GM18511 (cell line): ENCODE data around the gene NT5C.

Source experiments
- ATAC-seq: cut with Tn5 transposase; IDR thresholded peaks from one replicate; pipeline ENCODE4 v1.9.1; 2021; ENCODE audit warnings: mild to moderate bottlenecking, moderate library complexity; ENCODE audit not compliant: unreplicated experiment

Gene NT5C

DNA sequence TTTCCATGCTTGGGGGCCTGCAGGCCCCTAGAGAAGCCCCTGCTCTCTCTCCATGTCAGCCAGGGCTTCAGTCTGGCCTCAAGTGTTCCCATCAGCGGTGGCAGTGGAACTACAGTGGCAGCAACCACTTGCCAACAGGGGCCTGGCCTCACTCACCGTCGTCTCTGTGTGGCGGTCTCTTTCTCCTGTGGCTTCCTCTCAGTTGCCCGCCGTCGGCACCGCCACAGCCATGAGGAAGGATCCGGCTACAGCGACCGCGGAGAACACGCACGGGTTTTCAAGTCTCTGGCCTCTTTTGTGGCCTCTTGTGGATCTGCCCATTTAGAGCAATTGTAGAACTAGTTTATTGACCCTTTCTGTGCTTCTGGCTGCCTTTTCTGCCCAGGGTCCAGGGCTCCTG, 13.2 kb downstream of the NT5C start:
- ATAC-seq: no peak

GRCh38 chr17:75116737-75117136, 14.8 kb downstream of the NT5C start:
- no peak for ATAC-seq

GRCh38 chr17:75115555-75115954, 16.0 kb downstream of the NT5C start:
- no peak for ATAC-seq

- ATAC-seq: no peak
Measured at GRCh38 chr17:75114552-75115314, 16.8 kb downstream of the NT5C start.

DNA sequence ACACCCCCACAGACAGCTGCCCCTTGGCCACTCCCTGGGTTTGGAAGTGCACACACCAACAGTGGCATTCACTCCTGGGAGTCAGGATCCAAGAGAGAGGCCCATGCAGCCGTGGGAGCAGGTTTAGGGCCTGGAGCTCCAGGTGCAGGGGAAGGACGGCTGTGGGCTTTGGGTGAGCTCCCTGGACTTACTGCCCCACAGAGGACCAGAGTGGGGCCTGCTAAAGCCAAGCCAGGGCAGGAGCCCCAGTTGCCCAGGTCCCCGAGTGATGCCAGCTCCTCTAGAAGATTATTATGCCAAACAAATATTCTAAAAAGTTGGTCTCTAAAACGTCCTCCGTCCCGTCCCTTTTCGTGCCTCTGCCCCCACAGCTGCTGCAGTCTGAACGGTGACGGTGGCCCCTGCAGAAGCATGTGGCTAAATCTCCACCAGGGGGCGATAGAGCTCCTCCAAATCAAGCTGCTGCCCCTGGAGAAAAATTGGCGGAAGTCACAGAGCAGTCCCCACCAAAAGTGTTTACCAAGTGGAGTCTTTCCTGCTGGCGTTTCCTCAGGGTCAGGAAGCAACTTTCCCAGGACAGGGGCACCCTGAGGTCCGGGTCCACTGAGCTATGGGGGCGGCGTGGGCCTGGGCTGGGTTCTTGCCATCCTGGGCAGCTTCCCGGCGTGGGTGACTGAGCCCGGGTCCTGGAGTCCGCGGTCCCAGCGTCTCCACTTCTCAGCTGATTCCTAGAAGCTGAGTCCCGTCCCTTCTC, 17.6 kb downstream of the NT5C start:
- peak; percentile 58 for ATAC-seq

DNA sequence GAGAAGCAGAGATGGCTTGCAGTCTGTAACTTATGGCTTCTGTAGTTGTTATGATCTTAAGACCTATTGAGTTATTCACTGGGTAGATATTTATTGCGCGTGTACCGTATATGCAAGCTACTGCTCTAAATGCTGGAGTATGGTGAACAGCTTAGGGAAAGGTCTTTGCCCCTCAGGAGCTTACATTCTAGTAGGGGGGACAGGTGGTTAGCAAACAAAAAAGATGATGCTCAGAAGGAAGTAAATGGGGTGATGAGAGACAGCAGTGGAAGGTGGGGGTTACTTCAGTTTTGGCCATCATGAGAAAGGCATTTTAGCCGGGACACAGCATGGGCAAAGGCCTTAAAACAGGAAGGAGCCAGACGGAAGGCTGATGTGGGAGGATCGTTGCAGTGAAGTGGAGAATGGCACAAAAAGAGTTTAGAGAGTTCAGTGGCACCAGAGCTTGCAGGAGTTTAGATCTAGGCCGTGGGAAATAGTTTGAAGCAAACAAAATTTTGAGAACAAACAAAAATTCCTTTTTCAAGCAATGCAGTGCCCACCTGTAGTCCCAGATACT, 19.7 kb downstream of the NT5C start:
- no peak for ATAC-seq

DNA sequence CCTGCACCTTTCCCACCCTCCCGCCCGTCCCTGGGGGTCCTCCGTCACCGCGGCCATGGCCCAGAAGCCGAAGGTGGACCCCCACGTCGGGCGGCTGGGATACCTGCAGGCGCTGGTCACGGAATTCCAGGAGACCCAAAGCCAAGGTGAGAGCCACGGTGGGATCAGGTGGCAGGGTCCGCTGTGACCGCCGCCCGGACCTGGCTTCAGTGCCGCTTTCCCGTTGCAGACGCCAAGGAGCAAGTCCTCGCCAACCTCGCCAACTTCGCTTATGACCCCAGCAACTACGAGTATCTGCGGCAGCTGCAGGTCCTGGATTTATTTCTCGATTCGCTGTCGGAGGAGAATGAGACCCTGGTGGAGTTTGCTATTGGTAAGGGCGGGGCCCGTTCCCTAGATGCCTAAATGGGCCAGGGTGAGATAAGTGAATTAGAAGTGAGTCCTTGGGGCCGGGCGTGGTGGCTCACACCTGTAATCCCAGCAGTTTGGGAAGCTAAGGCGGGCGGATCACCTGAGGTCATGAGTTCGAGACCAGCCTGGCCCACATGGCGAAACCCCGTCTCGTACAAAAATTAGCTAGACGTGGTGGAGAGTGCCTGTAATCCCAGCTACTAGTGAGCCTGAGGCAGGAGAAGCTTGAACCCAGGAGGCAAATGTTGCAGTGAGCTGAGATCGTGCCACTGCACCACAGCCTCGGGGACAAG, 21.2 kb downstream of the NT5C start:
- no peak for ATAC-seq

DNA sequence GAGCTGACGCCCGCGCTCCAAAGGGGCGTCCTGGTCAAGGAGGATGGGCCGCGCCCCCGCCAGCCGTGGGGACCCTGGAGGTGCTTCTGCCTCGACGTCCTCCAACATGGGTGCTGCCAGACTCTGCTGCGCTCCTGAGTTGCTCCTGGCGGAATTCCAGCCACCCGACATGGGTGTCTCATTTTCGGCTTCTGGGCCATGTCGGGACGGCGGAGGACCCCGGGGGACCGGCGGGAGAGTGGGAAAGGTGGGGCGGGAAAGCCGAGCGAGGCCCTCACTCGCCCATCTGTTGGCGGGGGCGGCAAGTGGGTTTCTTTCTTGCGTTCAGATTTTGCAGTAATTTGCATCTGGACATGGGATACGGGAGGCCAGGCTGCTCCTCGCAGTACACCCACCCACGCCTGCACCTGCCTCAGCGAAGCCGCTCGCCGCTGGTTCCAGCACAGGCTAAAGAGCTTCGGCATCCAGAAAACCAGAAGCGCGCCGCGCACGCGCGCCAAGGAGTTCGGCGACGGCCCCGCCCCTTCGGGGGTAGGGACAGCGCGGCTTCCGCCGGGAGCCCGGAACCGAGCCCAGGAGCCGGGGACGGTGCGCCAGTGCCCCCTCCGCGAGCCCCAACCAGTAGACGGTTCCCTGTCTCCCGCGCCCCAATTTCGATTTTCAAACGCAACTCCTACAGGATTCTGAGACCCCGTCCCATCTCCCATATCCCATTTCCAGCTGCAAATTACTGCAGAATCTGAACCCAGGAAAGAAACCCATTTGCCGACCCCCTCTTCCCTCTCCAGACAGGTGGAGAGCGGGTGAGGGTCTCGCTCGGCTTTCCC, 21.9 kb downstream of the NT5C start, which contains the start of gene ARMC7:
TSS of gene ARMC7 (plus strand) at position 563 of the 827 bp plus-strand sequence. CDS start 320 bp downstream, outside the sequence.
- peak; percentile 66 for ATAC-seq

DNA sequence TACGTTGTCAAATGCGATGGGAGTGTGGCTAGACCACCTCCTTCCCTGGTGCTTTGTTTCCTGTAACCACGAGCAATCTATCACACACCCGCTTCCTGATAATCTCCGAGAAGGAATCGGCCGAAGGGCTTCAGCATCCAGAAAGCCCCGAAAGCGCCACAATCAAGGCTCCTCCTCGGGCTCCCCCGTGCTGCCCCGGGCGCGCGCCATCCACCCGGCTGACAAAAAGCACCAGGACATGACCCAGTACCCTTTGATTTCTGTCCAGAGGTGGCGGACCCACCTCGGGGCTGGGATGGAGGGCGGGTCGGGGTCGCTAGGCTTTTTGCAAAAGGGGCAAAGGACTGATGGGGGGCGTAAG, 22.5 kb downstream of the NT5C start:
- ATAC-seq: no peak

DNA sequence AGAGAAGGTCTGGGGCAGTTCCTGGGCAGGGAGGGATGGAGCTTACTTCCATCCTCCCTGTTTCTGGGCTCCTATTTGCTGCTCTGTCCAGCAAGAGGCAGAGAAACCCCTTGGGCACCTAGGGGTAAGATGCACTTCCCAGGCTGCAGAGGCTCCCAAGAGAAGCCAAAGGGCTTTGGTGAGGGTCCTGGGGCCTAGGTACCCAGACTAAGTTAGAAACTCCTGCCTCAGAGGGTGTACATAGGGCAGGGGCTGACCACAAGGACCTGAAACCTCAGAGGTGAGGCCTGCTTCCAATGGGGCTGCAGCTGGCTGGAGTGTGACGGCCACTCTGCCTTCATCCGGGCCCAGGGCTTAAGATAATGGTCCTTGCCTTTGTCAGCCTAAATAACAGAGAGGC, 23.3 kb downstream of the NT5C start:
- no peak for ATAC-seq

- no peak for ATAC-seq
Measured at GRCh38 chr17:75105126-75106080, 26.1 kb downstream of the NT5C start.

- ATAC-seq: no peak
Measured at GRCh38 chr17:75103601-75104554, 27.7 kb downstream of the NT5C start.

DNA sequence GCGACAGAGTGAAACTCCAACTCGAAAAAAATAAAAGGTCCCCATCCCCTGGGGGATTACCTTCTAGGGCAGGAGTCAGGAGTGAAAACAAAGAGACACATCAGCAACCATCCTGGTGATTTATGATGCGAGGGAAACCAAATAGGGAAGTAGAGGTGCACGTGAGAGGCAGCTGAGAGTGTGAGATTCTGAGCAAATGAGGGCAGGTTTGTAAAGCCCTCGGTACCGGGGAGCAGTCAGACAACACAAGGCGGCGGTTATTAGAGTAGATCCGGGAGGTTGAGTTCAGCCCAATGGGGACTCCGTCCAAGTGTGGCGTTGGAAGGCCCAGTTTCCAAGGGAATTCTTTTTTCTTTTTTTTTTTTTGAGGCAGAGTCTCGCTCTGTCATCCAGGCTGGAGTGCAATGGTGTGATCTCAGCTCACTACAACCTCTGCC, 29.1 kb downstream of the NT5C start:
- ATAC-seq: no peak

- ATAC-seq: no peak
Measured at GRCh38 chr17:75099881-75100595, 31.5 kb downstream of the NT5C start.

DNA sequence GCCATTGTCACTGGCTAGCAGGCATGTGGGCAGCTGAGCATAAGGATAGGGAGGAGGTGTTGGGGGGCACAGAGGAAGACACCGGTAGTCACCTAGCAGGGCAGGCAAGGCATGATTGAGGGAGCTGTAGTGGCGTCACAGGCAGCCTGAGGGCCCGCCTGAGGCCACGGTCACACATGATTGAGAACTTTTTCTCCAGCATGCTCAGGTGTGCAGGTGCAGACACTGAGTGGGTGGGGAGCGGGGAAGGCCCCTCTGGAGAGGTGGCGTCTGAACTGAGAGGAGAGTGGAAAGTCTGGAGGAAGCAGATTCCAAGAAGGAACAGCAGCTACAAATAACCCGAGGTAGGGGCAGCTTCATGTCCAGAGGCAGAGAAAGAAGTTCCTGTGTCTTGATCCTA, 32.7 kb downstream of the NT5C start:
- no peak for ATAC-seq

GRCh38 chr17:75097865-75098264, 33.7 kb downstream of the NT5C start:
- no peak for ATAC-seq

- no peak for ATAC-seq
Measured at GRCh38 chr17:75096082-75096625, 35.4 kb downstream of the NT5C start.
